ENCODE measurements around the gene USP3.

USP3 gene

GRCh38 chr15:63504247-63504978, at the start of gene USP3:
Gene USP3, plus strand, starts transcription at chr15:63504593. Its CDS starts 147 bp downstream, at chr15:63504740.
- DNase-seq: peak; percentile 93

GRCh38 chr15:63456258-63456657, 48.1 kb upstream of the USP3 start:
- no peak for DNase-seq

- no peak for DNase-seq
Observed at GRCh38 chr15:63457379-63457778, 47.0 kb upstream of the USP3 start.

GRCh38 chr15:63458026-63458425, 46.4 kb upstream of the USP3 start:
- no peak for DNase-seq

- DNase-seq: no peak
Observed at GRCh38 chr15:63458794-63459395, 45.5 kb upstream of the USP3 start.

- no peak for DNase-seq
Observed at GRCh38 chr15:63460210-63461155, 43.9 kb upstream of the USP3 start.

GRCh38 chr15:63461230-63461985, 43.0 kb upstream of the USP3 start:
- DNase-seq: no peak

GRCh38 chr15:63462088-63462487, 42.3 kb upstream of the USP3 start:
- no peak for DNase-seq

- DNase-seq: no peak
Observed at GRCh38 chr15:63463036-63463435, 41.4 kb upstream of the USP3 start.

- no peak for DNase-seq
Observed at GRCh38 chr15:63463793-63464192, 40.6 kb upstream of the USP3 start.

- DNase-seq: no peak
Observed at GRCh38 chr15:63465104-63465503, 39.3 kb upstream of the USP3 start.

- peak; percentile 48 for DNase-seq
Observed at GRCh38 chr15:63466378-63467192, 37.8 kb upstream of the USP3 start.

GRCh38 chr15:63469190-63469589, 35.2 kb upstream of the USP3 start:
- DNase-seq: peak; percentile 51

GRCh38 chr15:63469984-63470383, 34.4 kb upstream of the USP3 start:
- DNase-seq: no peak

- DNase-seq: no peak
Observed at GRCh38 chr15:63473007-63473748, 31.2 kb upstream of the USP3 start.

GRCh38 chr15:63473749-63473998, 30.7 kb upstream of the USP3 start:
- DNase-seq: no peak

GRCh38 chr15:63473999-63474809, 30.2 kb upstream of the USP3 start:
- peak; percentile 65 for DNase-seq

GRCh38 chr15:63474810-63475316, 29.5 kb upstream of the USP3 start:
- no peak for DNase-seq

- DNase-seq: no peak
Observed at GRCh38 chr15:63475707-63476106, 28.7 kb upstream of the USP3 start.

GRCh38 chr15:63476229-63476632, 28.2 kb upstream of the USP3 start:
- DNase-seq: no peak

All from stimulated activated CD4-positive, alpha-beta T cell treated with anti-CD3 and anti-CD28 coated beads, Interleukin-15, amount 100 ng/mL, for 24 hours (primary cell).